Stomach (tissue), 4 donors: Measurements from ENCODE around the gene CDH15.

Source experiments
- CTCF ChIP-seq, 7 experiments: fragments of 450-650 bp in 4 of 7; fragments of 200-600 bp in 3 of 7; sonication (generic) in 3 of 7; IDR thresholded peaks; one replicate each; pipeline ENCODE4 v1.5.1; 2016 to 2019; ENCODE audit warnings: antibody characterized with exemption in 7 of 7, control low read depth in 2 of 7, mild to moderate bottlenecking in 1 of 7
- EP300 ChIP-seq: sonication (generic); formaldehyde crosslinking; IDR thresholded peaks from one replicate; pipeline ENCODE4 v1.6.1; 2017; ENCODE audit warnings: antibody characterized with exemption
- POLR2A ChIP-seq, 4 donors: fragments of 450-650 bp; IDR thresholded peaks; one replicate each; pipeline ENCODE4 v1.6.1; 2016; ENCODE audit warnings: antibody characterized with exemption in 4 of 4, control low read depth in 2 of 4, mild to moderate bottlenecking in 1 of 4, moderate library complexity in 1 of 4
- POLR2AphosphoS5 ChIP-seq, 3 donors: sonication (generic); formaldehyde crosslinking; IDR thresholded peaks; one replicate each; pipeline ENCODE4 v1.6.1; 2016; ENCODE audit warnings: antibody characterized with exemption in 3 of 3

- no peak for TF ChIP-seq EP300
- TF ChIP-seq CTCF (IDR thresholded peaks at IDR 0.05): no peak
- peak in 2 of 3 donors; percentile 7 to 70 for TF ChIP-seq POLR2AphosphoS5 (IDR thresholded peaks at IDR 0.05)
- no peak for TF ChIP-seq POLR2A (IDR thresholded peaks at IDR 0.05)
These were observed 16.3 kb upstream of the CDH15 start for GRCh38 chr16:89155184-89155679.
